ENCODE data around the gene PABPN1L.

DNA sequence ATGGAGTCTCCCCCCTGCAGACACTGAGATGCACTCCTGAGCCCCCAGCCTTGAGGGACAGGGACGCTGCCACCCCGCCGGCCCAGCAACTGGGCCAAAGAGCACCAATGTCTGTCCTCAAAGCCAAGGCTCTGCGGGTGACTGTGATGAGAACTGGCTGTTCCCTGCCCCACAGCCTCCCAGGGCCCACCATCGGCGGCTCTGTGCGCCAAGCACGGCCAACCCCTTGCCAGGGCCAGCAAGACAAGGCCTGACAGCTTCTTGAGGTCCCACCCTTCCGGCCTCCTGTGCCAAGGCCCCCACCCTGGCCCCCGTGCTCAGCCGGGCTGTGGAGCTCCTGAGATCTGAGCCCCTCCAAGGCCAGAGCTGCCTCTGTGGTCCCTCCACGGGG, 34.2 kb upstream of the PABPN1L start:
- TF ChIP-seq, protein P1, sequence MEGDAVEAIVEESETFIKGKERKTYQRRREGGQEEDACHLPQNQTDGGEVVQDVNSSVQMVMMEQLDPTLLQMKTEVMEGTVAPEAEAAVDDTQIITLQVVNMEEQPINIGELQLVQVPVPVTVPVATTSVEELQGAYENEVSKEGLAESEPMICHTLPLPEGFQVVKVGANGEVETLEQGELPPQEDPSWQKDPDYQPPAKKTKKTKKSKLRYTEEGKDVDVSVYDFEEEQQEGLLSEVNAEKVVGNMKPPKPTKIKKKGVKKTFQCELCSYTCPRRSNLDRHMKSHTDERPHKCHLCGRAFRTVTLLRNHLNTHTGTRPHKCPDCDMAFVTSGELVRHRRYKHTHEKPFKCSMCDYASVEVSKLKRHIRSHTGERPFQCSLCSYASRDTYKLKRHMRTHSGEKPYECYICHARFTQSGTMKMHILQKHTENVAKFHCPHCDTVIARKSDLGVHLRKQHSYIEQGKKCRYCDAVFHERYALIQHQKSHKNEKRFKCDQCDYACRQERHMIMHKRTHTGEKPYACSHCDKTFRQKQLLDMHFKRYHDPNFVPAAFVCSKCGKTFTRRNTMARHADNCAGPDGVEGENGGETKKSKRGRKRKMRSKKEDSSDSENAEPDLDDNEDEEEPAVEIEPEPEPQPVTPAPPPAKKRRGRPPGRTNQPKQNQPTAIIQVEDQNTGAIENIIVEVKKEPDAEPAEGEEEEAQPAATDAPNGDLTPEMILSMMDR (IDR thresholded peaks at IDR 0.05): no peak
- TF ChIP-seq POLR2A (IDR thresholded peaks at IDR 0.05): no peak

All from adrenal gland (tissue), 5 donors.